IPS DF 6.9 (cell line): ENCODE results near the gene MYO19.
A peak's percentile ranks its signal among the peaks of the same experiment; 100 is the strongest.
"Not testable (repeated sequence)": the region's sequence is repeated elsewhere in the genome, so short reads cannot be mapped to it uniquely, and the experiment has no call there.

Source experiments
- DNase-seq: peaks from one replicate; pipeline ENCODE4 v3.0.0-alpha.2; 2013; ENCODE audit warnings: low read depth, low spot score
- H3K27ac ChIP-seq: one replicate; pipeline ENCODE4 v1.5.1; 2013; ENCODE audit warnings: low read length, control low read depth
- H3K27me3 ChIP-seq: 2 replicates; pipeline ENCODE4 v1.6.1; 2013; ENCODE audit warnings: mild to moderate bottlenecking, low read length; ENCODE audit not compliant: control insufficient read depth, insufficient read depth
- H3K36me3 ChIP-seq: 2 replicates; pipeline ENCODE4 v1.6.1; 2013; ENCODE audit warnings: low read length; ENCODE audit not compliant: control insufficient read depth, insufficient read depth
- H3K4me1 ChIP-seq: 2 replicates; pipeline ENCODE4 v1.6.1; 2013; ENCODE audit warnings: low read length; ENCODE audit not compliant: control insufficient read depth, insufficient read depth
- H3K4me3 ChIP-seq: 2 replicates; pipeline ENCODE4 v1.5.1; 2013; ENCODE audit warnings: mild to moderate bottlenecking, low read length
- H3K9me3 ChIP-seq: 2 replicates; pipeline ENCODE4 v1.6.1; 2013; ENCODE audit warnings: low read length, inconsistent platforms; ENCODE audit not compliant: control insufficient read depth, insufficient read depth
- WGBS: extraction: QIAGEN DNeasy Blood & Tissue Kit; methylation state at CpG from one replicate; pipeline ENCODE4 v1.1.7; 2013; ENCODE audit warnings: mixed read lengths, missing lambda C conversion rate; ENCODE audit not compliant: insufficient read length, insufficient coverage; 5-methylcytosine and 5-hydroxymethylcytosine counted together

The MYO19 gene

GRCh38 chr17:36485027-36485426 lies 49.6 kb downstream of the MYO19 start:
- Histone ChIP-seq H3K4me1 (peaks cover 3% of the 10 kb centered on the region; the same call in 1 of the 2 replicates), H3K27me3 (peaks cover 6% of the 10 kb centered on the region), H3K27ac (no peak overlapping the region), H3K4me3 (no peak overlapping the region), H3K9me3 (no peaks in the 10 kb centered on the region), H3K36me3 (no peaks in the 10 kb centered on the region)
- WGBS, result no CpG with 5 or more reads among the region's 8 CpGs
- DNase-seq, result no peak

GRCh38 chr17:36484021-36484420 lies 50.6 kb downstream of the MYO19 start:
- H3K4me1 ChIP-seq, H3K36me3 ChIP-seq, H3K9me3 ChIP-seq, H3K27ac ChIP-seq, DNase-seq, H3K4me3 ChIP-seq, H3K27me3 ChIP-seq: not testable (repeated sequence)
- no CpG with 5 or more reads among the region's 7 CpGs for WGBS

GRCh38 chr17:36482611-36483504 lies 51.8 kb downstream of the MYO19 start:
- Histone ChIP-seq H3K27me3 (peaks cover 6% of the 10 kb centered on the region), H3K4me3 (no peak overlapping the region; the same call in 1 of the 2 replicates)

GRCh38 chr17:36481829-36482228 lies 52.8 kb downstream of the MYO19 start:
- no peak for DNase-seq
- no CpG with 5 or more reads among the region's 7 CpGs for WGBS
- H3K9me3 ChIP-seq, result no peaks in the 10 kb centered on the region
- H3K36me3 ChIP-seq, result no peaks in the 10 kb centered on the region
- H3K27me3 ChIP-seq, result peaks cover 6% of the 10 kb centered on the region
- H3K4me3 ChIP-seq, result no peak overlapping the region
- peaks cover 3% of the 10 kb centered on the region; the same call in 1 of the 2 replicates for H3K4me1 ChIP-seq
- H3K27ac ChIP-seq, result no peak overlapping the region

More at GRCh38 chr17:36482611-36483504, 51.8 kb downstream of the MYO19 start:
- H3K4me1 ChIP-seq, result peaks cover 3% of the 10 kb centered on the region; the same call in 1 of the 2 replicates
- no CpG with 5 or more reads among the region's 79 CpGs for WGBS
- H3K27ac ChIP-seq, result no peak overlapping the region
- H3K36me3 ChIP-seq, result no peaks in the 10 kb centered on the region
- peak; percentile 80 for DNase-seq
- no peaks in the 10 kb centered on the region for H3K9me3 ChIP-seq

GRCh38 chr17:36475346-36475970 lies 59.2 kb downstream of the MYO19 start:
- no peak for DNase-seq
- no CpG with 5 or more reads among the region's 4 CpGs for WGBS
- no peaks in the 10 kb centered on the region for H3K27me3 ChIP-seq

GRCh38 chr17:36474571-36474970 lies 60.1 kb downstream of the MYO19 start:
- 0 out of 2 replicates have a peak, but pooled peaks cover under 1% of the 10 kb centered on the region for H3K27me3 ChIP-seq
- no peak for DNase-seq
- no peaks in the 10 kb centered on the region for H3K36me3 ChIP-seq
- H3K27ac ChIP-seq, result no peak overlapping the region
- H3K4me3 ChIP-seq, result no peak overlapping the region
- no CpG with 5 or more reads among the region's 7 CpGs for WGBS
- H3K9me3 ChIP-seq, result no peaks in the 10 kb centered on the region
- H3K4me1 ChIP-seq, result no peaks in the 10 kb centered on the region; the same call in 1 of the 2 replicates

More at GRCh38 chr17:36475346-36475970, 59.2 kb downstream of the MYO19 start:
- Histone ChIP-seq H3K27ac (no peak overlapping the region), H3K9me3 (no peaks in the 10 kb centered on the region), H3K36me3 (no peaks in the 10 kb centered on the region), H3K4me1 (no peaks in the 10 kb centered on the region; the same call in 1 of the 2 replicates), H3K4me3 (no peak overlapping the region)

- Histone ChIP-seq H3K27ac (no peak overlapping the region), H3K4me1 (no peaks in the 10 kb centered on the region; the same call in 1 of the 2 replicates), H3K9me3 (no peaks in the 10 kb centered on the region), H3K27me3 (peaks cover 2% of the 10 kb centered on the region; the same call in 1 of the 2 replicates), H3K4me3 (no peak overlapping the region), H3K36me3 (no peaks in the 10 kb centered on the region)
- DNase-seq, result no peak
Observed at GRCh38 chr17:36470499-36470898, 64.2 kb downstream of the MYO19 start.

GRCh38 chr17:36469733-36470132 lies 64.9 kb downstream of the MYO19 start:
- no peak for DNase-seq
- Histone ChIP-seq H3K36me3 (no peaks in the 10 kb centered on the region), H3K27me3 (peaks cover 2% of the 10 kb centered on the region; the same call in 1 of the 2 replicates), H3K9me3 (no peaks in the 10 kb centered on the region), H3K27ac (no peak overlapping the region), H3K4me1 (no peaks in the 10 kb centered on the region; the same call in 1 of the 2 replicates), H3K4me3 (no peak overlapping the region)
- no CpG with 5 or more reads among the region's 7 CpGs for WGBS

GRCh38 chr17:36468903-36469635 lies 65.6 kb downstream of the MYO19 start:
- Histone ChIP-seq H3K27ac (no peak overlapping the region), H3K4me1 (no peaks in the 10 kb centered on the region; the same call in 1 of the 2 replicates), H3K4me3 (no peak overlapping the region), H3K36me3 (no peaks in the 10 kb centered on the region), H3K9me3 (no peaks in the 10 kb centered on the region), H3K27me3 (peaks cover 2% of the 10 kb centered on the region; the same call in 1 of the 2 replicates)
- DNase-seq, result no peak
- WGBS, result no CpG with 5 or more reads among the region's 18 CpGs

GRCh38 chr17:36464765-36465088 lies 69.9 kb downstream of the MYO19 start:
- no peak for DNase-seq
- H3K4me3 ChIP-seq, result no peak overlapping the region
- WGBS, result no CpG with 5 or more reads among the region's 21 CpGs
- no peaks in the 10 kb centered on the region for H3K4me1 ChIP-seq
- H3K27me3 ChIP-seq, result peaks cover 2% of the 10 kb centered on the region; the same call in 1 of the 2 replicates
- no peak overlapping the region for H3K27ac ChIP-seq
- H3K9me3 ChIP-seq, result no peaks in the 10 kb centered on the region
- no peaks in the 10 kb centered on the region for H3K36me3 ChIP-seq
